ENCODE results near the gene DIMT1.
A peak's percentile ranks its signal among the peaks of the same experiment; 100 is the strongest.

The DIMT1 gene

DNA sequence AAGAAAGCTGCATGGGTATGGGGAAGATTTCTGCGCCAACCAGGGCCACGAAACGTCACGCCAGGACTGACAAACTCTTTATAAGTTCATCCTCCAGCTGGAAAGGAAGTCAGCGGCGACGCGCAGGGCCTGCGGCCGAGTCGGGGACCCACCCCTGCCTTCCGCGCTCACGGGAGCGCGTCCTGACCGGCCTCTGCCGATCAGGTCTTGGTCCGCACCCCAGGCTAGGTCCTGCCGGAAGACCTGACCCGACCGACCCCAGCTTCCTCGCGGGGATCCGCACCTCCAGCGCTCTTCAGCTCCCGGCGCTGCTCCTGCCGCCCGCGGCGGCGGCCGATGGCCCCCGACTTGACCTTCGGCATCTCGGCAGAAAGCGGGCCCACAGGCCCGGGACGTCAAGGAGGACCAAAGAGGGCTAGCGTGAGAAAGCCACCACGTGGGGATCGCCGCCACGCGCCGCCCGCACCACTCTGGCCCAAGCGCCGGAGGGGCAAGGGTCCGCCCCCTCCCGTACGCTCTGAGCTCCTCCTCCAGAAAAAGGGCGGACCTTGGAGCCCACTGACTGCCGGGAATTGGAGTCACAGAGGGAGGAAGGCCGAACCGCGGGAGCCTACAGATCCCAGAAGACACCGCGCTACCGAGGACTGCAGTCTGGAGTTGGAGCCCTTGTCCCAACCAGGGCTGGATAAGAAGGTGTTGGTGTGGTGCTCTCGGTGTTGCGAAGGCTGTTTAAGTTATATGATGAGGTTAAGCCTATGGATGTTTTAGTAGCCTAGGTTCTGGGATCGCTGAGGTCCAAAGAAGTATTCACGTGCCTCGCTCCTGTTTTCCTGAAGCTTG lies at the start of gene DIMT1:
DIMT1 (minus strand) TSS at position 495 of the 840 bp plus-strand sequence; CDS start at position 362, 133 bp downstream.
- peak; percentile 56 for DNase-seq

DNA sequence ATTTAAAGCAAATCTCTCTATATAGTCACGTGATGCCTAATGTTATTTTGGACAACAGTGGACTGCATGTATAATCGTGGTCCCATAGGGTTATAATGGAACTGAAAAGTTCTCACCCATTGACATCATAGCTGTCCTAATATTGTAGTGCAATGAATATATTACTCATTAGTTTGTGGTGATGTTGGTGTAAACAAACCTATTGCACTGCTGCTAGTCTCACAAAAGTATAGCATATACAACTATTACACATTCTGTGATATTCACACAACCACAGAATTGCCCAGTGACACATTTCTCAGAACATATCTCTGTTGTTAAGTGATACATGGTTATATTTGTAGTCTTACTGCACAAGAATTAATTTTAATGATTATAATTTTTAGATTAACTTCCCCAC lies 46.6 kb upstream of the DIMT1 start:
- DNase-seq: no peak

DNA sequence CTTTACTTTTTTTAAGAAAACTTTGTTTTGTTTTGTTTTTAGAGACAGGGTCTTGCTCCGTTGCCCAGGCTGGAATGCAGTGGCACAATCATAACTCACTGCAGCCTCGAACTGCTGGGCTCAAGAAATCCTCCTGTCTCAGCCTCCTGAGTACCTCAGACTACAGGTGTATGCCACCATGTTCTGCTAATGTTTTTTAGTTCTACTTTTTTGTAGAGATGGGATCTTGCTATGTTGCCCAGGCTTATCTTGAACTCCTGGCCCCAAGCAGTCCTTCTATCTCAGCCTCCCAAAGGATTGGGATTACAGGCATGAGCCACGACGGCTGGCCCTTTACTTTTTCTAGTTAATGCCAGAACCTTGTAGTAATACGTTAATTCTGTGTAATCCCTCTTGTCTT lies 44.8 kb upstream of the DIMT1 start:
- no peak for DNase-seq

DNA sequence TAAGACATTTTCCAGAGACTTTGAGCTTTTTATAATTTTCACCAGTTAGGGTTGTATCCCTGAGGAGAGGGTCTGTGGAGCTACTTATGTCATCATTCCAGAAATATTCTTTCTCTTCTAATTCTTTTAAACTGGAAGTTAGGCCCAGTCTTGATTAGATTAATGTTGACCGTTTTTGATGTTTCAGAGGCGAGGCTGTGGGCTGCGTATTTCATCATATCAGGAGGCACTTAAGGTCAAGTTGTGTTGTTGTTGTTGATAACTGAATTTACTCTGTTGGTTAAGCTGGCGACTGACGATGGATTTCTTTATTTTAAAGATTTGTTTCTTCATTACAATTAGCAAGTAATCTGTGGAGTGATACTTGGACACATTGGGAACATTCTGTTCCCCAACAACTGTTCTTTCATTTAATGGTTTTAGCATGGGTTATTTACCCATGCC lies 28.9 kb upstream of the DIMT1 start:
- no peak for DNase-seq

DNA sequence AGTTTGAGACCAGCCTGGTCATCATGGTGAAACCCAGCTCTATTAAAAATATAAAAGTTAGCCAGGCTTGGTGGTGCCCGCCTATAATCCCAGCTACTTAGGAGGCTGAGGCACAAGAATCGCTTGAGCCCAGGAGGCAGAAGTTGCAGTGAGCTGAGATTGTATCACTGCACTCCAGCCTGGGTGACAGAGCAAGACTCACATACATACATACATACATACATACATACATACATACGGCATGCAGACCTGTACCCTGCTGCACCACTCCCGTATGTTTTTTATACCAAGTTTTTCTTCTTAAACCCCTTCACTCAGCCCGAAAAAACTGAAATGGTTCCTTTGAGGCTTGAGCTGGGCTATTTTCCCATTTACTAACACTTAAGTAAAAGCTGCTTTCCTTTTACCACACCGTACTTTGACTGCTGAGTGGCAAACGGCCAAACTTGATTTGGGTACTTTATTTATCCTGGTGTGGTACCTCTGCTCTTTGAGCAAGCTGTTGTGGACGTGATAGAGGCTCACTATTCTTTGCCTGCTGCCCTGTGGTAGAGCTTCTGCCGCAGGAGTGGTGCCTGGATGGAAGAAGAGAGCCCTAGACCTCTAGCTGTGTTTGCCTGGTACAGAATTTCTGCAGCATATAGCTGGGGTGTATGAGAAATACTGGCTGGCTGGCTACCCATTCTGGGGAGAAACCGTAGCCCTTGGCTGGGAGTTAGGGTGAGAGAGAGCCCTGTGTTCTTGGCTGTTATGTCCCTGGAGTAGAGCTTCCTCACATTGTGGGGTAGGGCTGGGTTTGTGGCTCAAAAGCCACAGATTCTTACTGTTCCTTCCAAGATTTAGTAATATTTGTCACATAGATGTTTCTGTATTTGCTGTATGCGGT lies 28.3 kb upstream of the DIMT1 start:
- DNase-seq: no peak

DNA sequence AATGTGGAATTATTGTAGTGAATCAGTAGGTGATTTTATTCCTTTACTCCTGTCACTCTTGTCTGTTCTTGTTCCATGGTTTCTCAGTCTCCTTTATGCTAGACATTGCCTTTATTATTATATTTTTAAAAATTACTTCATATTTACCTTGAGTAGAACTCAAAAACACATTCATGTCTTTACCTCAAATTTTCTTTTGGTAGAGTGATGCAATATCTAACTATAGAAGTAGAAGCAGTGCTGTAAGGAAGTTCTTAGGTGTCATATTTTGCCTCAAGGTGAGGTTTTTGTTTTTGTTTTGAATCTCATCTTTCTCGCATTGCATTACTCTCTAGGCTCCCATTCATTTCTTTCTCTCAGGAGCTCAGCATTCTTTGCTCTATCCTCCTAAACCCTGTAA lies 21.1 kb upstream of the DIMT1 start:
- DNase-seq: no peak

DNA sequence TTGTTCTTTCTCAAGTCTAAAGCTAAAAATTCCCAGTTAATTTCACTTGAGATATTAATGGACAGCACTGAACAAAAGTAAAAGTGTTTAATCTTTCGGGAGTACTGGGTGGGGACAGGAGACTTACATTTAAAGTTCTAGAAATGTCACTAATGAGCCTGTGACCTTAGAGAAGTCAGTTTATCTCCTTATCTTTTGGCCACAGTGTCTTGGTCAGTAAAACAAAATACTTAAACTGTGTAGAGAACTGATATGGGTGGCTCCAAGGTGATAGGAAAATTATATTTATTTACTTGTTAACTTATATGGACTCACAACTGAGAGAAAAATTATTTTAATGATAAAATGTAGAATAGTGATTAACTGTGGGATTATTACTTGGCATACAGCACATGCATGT lies 17.7 kb upstream of the DIMT1 start:
- no peak for DNase-seq

DNA sequence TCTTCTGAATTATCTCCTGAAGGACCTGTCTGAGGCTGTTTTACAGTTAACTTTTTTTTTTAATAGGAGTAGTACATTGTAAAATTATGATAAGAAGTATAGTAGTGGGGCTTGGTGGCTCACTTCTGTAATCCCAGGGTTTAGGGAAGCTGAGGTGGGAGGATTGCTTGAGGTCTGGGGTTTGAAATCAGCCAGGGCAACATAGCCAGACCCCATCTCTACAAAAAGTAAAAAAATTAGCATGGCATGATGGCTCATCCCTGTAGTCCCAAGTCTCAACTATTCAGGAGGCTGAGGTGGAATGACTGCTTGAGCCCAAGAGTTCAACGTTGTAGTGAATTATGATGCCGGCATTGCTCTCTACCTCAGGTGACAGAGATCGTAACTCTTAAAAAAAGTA lies 15.9 kb upstream of the DIMT1 start:
- no peak for DNase-seq

DNA sequence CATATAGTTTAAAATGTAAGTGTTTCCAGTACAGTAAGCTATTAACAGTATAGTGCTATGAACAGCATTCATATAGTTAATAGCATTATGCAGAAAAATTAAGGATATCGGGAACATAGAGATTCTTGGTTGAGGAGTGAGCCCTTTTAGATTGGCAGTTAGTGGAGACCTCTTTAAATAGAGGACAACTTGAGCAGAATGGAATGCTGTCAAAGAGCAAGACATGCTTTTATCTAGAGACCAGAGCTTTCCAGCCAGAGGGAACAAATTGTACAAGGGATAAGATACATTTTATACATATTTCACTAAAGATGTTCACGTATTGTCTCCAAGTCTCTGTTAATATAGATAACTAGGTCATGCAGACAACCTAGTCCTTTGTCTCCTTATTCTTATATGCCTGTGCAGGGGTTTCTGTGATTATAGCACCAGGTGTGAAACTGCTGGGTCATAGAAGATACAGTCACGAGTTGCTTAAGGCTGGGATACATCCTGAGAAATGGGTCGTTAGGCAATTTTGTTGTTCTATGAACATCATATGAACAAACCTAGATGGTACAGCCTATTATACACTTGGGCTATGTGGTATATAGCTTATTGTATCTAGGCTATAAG lies 14.9 kb upstream of the DIMT1 start:
- DNase-seq: no peak

DNA sequence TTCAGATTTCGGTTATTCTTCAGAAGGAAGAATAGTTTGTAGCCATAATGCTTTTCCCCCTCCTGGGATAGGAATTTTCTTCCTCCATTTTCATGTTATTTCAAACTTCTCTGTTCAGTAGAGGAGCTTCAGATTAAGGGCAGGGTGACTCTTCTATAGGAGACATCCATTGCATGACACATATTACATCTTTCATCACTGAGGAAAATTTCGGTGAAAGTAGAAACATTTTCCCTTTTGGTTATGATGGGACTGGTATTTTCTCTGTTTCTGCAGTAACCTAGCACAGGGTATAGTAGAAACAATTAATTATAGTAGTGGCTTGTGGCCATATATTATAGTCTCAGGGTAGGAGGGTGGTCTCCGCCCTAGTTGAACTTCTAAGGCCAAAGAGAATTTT lies 10.0 kb upstream of the DIMT1 start:
- no peak for DNase-seq

DNA sequence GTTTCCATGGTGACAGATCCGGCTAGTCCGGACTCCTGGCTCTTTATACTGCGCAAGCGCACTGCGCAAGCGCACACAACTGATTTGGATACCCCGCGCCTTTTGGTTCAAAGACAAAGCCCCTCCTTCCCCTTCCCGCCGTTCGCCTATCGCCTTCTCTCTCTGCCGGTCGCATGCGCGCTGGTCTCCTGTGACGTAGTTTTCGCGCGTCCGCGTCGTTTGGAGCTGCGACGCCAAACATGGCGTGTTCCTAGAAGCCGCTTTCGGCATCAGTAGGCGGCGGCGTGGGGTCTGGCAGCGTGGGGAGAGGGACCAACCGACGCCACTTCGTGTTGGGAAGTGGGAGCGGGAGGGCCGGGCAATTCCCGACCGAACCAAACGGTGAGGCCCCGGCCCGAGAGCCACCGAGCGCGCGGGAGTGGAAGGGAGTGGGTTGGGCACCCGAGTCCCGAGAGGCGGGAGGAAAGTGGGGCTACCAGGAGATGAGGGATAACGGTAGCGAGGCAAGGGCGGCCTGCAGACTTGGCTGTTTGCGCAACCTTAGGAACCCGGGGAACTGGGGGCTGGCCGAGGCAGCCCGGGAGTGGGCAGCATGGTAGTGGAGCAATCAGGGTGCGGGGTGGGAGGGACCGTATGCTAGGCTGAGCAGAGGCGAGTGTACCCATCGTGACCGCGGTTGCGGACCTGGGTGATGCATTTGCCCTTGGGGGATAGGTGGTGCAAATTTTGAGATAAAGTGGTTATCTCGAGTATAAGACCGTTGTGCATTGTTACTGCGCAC lies 9.0 kb upstream of the DIMT1 start, which contains the start of gene IPO11:
IPO11 (plus strand) TSS at position 215 of the 781 bp plus-strand sequence. CDS start 24,517 bp downstream, outside the sequence.
- DNase-seq: peak; percentile 95

DNA sequence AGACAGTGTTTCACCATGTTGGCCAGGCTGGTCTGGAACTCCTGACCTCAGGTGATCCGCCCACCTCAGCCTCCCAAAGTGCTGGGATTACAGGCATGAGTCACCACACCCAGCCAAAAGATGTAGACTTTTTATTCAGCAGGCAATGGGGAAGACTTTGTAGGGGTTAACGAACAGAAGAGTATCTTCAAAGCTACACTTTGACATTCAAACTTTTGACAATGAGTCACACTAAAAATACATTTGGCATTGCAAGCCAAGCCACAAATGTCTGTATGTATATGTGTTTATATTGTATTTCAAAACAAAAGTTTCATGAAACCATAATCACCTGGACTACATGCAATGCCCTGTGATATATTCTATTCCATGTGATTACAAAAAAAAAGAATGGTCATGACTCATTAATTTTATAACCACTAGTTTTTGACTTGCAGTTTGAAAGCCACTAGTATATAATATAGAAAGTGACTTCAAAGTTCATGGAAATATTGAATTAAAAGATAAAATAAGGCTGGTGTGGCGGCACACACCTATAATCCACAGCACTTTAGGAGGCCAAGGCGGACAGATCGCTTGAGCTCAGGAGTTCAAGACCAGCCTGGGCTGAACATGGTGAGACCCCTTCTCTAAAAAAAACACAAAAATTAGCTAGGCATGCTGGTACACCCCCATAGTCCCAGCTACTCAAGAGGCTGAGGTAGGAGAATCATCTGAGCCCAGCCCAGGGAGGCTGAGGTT lies 8.3 kb downstream of the DIMT1 start:
- no peak for DNase-seq

DNA sequence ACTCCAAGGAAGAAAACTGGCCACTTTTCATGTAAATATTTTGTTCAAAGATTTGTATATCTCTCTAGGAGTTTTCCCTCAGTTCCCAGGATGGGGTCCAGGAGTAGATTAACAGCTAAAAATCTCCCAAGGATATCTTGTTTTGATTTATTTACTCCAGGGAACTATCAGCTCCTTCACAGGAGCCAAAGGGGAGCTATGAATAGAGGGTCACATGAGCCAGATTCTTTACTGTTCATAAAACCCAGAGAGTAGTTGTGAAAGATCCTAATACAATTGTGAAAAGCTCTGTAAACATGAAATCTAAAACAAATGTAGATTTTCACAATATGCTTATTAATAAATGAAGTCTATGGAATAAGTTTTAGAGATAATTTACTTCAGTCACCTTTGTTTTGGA lies 16.9 kb downstream of the DIMT1 start:
- no peak for DNase-seq

DNA sequence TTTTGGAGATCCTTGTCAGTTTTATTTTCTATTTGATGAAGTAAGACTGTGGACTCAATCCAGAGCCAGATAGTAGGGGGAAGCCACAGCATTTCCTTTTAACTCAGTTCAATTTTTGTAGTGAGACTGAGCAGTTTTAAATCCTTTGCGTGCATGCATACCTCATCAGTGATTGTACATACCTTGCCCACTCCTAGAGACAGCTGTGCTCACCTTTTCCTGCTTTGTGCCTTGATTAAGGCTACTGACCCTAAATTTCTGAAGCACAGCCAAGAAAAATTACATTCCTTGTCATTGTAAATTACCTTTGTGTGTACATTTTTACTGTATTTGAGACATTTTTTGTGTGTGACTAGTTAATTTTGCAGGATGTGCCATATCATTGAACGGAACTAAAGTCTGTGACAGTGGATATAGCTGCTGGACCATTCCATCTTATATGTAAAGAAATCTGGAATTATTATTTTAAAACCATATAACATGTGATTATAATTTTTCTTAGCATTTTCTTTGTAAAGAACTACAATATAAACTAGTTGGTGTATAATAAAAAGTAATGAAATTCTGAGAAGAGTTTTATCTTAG lies 17.8 kb downstream of the DIMT1 start:
- no peak for DNase-seq

DNA sequence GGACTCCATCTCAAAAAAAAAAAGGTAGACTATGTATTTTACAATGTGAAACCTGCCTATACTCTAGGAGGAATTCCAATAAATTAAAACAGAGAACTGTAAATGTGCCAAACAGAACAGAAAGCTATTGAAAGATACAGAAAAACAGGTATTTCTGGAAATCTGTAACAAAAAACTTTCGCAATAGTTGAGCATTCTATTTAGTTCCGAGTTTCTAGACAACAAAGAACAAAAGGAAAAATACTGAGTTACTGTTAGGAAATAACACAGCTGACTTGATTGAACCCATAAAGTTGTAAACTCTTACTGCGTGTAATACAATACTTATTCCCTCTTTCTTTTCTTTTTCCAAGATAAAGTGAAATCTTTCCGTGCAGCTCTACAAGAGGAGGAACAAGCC lies 18.6 kb downstream of the DIMT1 start:
- DNase-seq: no peak

DNA sequence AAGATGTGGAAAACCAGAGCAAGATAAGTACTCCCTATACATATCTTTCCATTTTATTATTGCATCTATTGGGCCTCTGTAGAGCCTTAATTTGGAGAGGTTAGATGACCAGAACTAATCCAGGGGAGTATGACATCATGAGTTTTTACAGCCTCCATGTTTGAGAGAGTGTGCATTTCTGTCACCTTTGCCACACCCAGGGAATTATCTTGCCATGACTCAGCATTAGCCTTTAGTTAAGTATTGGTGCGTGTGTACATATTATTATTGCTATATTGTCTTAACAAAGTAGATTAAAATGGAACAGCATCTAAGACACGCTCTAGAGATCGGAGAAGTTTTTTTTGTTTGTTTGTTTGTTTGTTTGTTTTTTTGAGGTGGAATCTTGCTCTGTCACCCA lies 27.6 kb downstream of the DIMT1 start:
- DNase-seq: no peak

DNA sequence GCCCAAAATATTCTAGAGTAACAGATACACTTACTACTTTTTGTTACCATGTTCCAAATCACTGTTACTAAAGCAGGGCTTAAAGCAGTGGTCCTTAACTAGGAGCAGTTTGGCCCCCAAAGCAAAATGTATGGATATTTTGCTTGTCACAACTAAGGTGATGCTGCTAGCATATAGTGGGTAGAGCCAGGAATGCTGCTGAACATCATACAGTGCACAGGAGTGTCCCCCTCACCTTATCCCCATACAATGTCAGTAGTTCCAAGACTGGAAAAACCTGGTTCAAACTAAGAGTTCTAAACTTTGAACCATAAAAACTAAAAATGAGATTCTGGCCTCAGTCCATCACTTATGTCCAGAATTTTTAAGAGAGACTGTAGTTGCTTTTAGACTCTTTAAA lies 28.1 kb downstream of the DIMT1 start:
- DNase-seq: no peak

DNA sequence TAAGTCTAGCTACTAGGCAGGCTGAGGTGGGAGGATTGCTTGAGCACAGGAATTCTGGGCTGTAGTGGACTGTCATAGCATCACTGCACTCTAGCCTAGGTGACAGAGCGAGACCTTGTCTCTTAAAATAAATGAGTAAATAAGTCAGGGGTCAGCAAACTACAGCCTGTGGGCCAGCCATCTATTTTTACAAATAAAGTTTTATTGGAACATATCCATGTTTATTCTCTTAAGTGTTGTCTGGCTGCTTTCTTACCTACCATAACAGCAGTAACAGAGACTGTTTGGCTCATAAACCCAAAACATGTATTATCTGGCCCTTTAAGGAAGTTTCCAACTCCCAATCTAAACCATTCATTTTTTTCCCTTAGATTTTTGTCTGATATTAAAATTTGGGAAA lies 29.6 kb downstream of the DIMT1 start:
- DNase-seq: no peak

DNA sequence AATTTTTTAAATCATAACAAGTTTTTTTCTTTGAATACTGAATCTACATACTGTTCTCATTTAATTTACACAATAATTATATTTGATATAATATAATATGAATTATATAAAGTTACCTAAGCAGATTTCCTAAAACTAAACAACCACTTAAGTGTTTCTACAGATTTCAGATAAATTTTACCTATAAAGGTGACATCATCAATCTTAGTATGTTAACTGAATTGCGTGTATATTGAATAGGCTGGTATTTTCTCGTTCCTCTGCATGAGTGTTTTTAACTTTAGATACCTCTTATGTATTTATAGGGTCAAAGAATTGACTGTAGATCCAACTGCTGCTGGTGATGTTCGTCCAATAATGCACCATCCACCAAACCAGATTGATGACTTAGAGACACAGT lies 30.3 kb downstream of the DIMT1 start:
- DNase-seq: no peak

DNA sequence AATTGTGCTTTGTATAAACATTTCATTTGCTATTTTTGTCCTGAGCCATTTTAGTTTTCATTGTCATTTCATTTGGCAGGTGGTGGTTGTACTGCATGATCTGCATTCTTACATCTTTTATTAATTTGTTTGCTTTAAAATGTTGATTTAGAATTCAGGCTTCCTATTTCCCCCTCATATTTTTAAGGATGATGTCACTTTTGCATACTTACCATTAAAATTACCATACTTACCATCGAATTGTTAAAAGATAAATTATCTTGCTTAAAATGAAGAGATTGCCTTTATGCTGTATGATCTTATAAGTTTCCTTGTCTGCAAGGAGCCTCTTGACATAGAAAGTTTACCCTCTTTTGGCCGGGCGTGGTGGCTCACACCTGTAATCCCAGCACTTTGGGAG lies 31.1 kb downstream of the DIMT1 start:
- no peak for DNase-seq

DNA sequence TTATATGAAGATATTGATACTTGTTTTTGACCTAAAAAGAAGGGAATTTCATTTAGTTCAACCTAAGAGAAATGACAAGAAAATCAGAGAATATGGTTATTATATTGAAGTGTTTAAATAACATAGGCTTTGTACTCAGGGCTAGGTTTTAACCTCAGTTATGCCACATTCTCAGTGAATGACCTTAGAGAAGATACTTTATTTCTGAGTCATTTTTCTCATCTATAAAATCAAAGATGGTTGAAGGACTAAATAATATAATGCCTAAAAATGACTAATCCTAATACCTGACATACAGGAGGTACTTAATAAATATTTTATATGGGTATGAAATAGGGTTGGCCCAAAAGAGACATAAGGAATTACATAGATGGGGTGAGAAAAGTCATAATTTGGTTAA lies 32.3 kb downstream of the DIMT1 start:
- no peak for DNase-seq

DNA sequence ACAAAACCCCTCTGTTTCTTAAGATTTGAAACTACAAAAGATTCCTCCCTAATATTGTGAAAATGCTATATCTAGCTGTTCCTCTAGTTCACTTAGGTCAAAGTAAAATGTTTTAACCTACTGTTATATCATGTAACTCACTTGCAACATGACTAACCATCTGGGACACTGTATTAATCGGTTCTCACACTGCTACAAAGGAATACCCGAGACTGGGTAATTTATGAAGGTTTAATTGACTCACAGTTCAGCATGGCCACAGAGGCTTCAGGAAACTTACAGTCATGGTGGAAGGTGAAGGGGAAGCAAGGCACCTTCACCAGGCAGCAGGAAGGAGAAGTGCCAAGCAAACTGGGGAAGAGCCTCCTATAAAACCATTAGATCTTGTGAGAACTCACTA lies 34.7 kb downstream of the DIMT1 start:
- DNase-seq: no peak
